GM19043 (cell line): Measurements from ENCODE around the gene PABPN1.
"Not testable (repeated sequence)": the region's sequence is repeated elsewhere in the genome, so short reads cannot be mapped to it uniquely, and the experiment has no call there.

Experiments
- ATAC-seq: cut with Tn5 transposase; IDR thresholded peaks from one replicate; pipeline ENCODE4 v1.9.1; 2021; ENCODE audit warnings: low read depth; ENCODE audit not compliant: unreplicated experiment

The PABPN1 gene

DNA sequence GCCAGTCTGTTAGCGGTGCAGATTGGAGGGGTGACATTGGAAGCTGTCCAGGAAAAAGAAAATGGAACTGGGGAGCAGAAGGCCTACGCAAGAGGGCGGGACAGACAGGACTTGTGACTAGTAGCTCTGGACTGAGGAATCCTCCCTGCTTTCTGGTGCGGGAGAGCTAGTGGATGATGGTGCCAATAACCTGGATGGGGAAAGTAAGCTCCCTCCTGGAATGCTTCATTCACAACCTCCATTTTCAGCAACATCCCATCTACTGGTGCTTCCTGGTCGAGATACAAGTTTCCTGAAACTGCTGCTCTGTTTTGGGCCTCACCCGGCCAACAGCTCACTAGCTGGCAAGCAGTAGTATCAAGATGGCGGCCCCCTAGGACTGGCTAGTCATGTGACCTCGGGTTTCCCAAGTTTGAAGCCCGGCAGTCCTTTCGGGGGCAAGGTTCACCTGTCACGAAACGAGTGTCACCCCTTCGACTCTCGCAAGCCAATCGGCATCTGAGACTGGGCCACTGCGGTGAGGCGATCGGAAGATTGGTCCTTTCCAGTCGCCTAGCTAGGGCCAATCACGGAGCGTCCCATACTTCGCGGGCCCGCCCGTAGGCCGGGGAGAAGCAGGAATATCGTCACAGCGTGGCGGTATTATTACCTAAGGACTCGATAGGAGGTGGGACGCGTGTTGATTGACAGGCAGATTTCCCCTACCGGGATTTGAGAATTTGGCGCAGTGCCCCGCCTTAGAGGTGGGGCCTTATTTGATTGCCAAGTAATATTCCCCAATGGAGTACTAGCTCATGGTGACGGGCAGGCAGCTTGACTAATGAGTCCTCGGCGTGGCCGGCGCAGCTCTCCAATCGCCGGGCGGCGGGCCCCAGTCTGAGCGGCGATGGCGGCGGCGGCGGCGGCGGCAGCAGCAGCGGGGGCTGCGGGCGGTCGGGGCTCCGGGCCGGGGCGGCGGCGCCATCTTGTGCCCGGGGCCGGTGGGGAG, at the start of gene PABPN1:
TSS of gene PABPN1 (plus strand) at position 874 of the 988 bp plus-strand sequence. CDS start at position 887, 13 bp downstream.
- ATAC-seq, result peak; percentile 87

DNA sequence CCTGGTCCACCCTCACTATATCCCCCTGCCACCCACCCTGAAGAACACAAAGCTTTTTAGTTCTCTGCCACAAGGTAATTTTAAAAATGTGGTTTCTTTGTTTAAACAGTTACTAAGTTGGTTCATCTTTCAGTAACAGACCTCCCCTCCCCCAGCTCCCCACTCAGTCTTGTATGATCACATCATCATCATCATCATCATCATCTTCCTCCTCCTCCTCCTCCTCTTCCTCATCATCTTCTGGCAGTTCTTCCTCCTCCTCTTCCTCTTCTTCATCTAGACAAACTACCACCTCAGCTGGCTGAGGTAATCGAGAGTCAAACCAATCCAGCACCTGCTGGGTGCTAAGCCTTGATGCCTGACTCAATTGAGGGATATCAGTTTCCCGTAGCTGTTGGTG, 45.8 kb upstream of the PABPN1 start:
- ATAC-seq, result no peak

GRCh38 chr14:23277189-23277588, 44.1 kb upstream of the PABPN1 start:
- no peak for ATAC-seq

DNA sequence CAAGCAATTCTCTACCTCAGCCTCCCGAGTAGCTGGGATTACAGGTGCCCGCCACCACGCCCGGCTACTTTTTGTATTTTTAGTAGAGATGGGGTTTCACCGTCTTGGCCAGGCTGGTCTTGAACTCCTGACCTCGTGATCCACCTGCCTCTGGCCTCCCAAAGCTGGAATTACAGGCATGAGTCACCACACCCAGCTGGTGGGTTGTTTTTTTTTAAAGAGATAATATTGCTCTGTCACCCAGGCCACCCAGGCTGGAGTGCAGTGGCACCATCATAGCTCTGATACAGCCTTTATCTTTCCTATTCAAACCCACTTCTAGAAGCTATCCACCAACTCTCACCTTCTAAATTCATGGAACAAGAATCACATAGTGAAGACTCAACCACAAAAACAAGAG, 43.3 kb upstream of the PABPN1 start:
- not testable (repeated sequence) for ATAC-seq

DNA sequence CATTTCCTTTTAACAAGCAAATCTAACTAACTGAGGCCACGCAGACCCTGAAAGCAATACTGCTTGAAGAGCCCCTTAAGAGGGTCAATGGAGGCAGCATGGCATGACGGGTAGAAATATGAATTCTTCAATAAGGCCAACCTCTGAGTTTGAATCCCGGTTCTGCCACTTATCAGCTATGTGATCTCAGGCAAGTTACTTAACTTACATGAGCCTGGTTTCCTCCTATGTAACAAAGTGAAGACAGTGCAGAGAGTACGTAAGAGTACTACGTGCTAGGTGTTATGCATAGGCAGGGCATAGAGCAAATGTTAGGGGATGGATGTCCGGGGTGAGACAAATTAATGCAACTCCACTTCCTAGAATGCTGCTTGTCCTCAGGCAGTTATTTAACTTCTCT, 40.0 kb upstream of the PABPN1 start:
- ATAC-seq, result no peak

DNA sequence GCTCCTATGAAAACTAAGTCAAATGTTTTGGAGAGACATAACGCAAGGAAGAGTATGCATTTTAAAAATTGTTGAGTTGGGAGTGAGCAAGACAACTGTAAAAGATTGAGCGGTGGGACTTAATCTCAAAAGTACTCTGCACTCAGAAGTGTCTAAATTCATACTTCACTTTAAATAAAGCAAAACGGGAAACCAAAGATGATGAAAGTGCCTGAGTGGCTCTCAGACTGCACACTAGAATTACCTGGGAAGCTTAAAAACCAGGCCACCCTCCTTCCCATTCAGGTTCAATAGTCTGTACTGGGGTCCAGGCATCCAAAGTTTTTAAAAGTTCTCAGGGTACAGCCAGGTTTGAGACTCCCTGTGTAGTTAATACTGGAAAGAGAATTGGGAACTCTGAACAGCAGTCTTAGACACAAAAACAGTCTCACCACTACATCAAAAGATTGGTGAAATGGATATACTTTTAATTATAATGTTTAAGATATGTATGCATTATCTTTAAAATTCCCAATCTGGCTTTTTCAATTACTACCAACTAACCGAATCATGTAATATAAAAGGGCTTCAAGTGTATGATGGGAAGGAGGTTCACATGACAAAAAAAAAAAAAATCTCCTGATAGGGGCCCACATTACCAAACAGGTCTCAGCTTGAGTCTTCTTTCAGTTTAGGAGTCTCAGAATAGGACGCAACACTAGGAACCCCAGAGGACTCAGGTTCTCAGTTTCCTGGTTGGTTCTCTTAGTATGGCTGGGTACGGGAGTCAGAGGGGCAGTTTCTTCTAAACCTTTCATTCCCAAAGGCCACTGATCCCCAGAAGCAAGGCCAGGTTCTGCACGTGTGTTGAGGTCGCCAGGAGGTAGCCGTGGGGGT, 36.4 kb upstream of the PABPN1 start:
- ATAC-seq, result no peak

DNA sequence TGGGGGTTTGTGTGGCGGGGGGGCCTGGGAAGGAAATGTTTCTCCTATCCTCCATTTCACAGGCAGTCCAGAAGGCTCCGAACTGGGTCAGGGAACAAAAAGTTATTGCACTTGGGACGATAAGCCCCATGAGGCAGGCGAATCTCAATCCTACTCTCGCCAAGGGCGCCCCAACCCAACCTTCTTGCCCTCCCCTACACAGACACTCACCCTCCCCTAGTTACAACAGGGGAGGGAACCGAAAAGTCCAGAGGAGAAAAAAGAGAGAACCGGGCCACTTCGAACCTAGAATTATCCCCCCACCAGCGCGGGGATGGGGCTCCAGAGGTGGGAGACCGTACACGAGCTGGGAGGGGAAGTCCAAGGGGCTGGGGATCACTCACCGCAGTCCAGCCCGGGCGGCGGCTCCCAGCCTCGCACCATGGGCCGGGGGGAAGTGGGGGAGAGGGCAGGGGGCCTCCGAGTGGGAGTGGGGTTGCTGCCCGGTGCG, 35.7 kb upstream of the PABPN1 start:
- ATAC-seq, result peak; percentile 6

GRCh38 chr14:23286020-23286901, 35.0 kb upstream of the PABPN1 start, which contains the start of gene HOMEZ:
Gene HOMEZ, minus strand, starts transcription at chr14:23286132. Its CDS starts 180 bp downstream, at chr14:23285952.
- ATAC-seq, result peak; percentile 98

GRCh38 chr14:23286902-23287479, 34.3 kb upstream of the PABPN1 start:
- no peak for ATAC-seq

GRCh38 chr14:23294734-23295561, 26.3 kb upstream of the PABPN1 start:
- ATAC-seq, result no peak

- no peak for ATAC-seq
Observed at GRCh38 chr14:23296012-23296777, 25.1 kb upstream of the PABPN1 start.

DNA sequence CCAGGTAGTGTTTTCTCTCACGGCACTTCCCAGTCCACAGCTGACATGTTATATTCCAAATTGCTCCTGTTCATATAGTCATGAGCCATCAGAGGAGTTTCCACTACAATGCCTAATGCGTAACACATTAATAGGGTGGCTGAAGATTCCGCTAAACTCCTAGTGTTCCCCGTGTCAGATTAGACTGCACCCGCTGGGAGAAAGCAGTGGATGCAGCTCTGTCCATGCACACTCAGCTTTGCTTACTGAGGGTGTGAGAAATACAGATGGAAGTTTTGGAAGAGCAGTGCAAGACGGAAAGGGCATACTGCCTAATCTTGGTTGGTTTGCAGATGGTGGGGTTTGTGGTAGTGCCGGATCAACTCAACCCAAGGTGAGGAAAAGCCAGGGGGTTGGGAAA, 24.2 kb upstream of the PABPN1 start:
- ATAC-seq, result no peak

DNA sequence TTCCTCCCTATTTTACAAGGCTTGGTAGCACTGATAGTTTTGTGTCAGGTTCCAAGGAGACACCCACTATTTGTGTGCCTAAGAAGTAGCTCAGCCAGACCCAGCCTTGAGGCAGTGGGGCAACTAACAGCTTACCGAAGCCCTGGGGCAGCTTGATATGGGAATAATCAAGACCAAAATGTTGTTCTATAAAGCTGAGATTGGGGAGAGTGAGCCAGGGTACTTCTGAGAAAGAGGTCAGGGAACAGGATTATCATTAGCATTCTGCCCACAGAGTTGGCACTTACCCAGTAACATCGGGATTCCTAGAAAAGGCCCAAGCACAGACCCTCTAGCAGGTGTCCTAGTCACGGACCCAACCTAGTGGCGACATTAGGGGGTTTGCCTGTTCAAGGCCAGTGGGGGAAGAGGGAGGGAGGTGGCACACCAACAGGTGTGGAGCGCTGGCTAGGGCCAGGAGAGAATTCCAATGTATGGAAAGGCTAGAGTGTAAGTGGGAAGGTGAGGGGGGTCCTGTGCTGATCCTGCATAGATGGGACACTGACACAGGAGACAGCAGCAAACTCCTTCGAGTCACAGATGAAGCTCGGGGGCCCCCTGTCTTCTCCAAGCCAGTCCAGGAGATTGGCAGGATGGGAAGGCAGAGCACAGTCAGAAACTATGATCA, 23.5 kb upstream of the PABPN1 start:
- no peak for ATAC-seq

- ATAC-seq, result no peak
Observed at GRCh38 chr14:23299211-23299957, 21.9 kb upstream of the PABPN1 start.

- no peak for ATAC-seq
Observed at GRCh38 chr14:23299986-23300686, 21.1 kb upstream of the PABPN1 start.

DNA sequence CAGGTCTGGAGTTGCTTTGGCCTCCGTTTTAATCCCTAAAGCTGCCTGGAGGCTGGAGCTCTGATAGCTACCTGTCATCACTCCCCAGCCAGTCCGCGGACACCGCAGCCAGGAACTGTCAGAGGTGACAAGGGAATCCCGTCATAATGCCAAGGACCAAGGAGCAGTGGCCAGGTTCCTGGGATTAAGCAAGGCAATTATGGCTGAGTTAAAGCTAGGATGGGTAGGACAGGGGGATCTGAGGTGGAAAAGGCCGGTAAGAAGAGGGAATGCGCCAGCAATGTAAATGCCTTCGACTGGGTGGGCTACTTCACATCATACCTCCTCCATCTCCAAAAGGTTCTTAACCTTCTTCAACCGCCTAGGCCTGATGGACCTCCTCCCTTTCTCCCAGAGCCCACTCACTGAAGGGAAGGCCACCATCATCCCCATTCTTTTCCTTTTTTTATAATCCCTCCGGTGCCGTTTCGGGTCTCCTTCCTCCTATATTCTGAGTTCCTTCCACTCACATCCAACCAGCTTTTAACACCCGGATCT, 20.5 kb upstream of the PABPN1 start:
- ATAC-seq, result no peak
